CD14-positive monocyte (primary cell): ENCODE results near the gene C16orf92. TPM values are rescaled to one million over a fixed set of nuclear protein-coding genes. Genes with fewer than 3 reads are reported as not detected.

Experiments used
- DNase-seq, 3 donors: peaks; one replicate each; pipeline ENCODE4 v3.0.0-alpha.2; 2011 to 2022
- H2AFZ ChIP-seq: 2 replicates; pipeline ENCODE4 v1.6.0; 2012; ENCODE audit warnings: mild to moderate bottlenecking, low read depth, low read length, inconsistent platforms; ENCODE audit not compliant: insufficient read depth, poor library complexity, severe bottlenecking
- H3K27ac ChIP-seq, 2 donors: 1 replicate in 1 of 2; 2 replicates in 1 of 2; pipeline ENCODE4 v1.5.1; 2012 to 2013; ENCODE audit warnings: low read length in 2 of 2, control low read depth in 1 of 2, inconsistent platforms in 1 of 2, low read depth in 1 of 2, mild to moderate bottlenecking in 1 of 2
- H3K27me3 ChIP-seq, 2 donors: one replicate each; pipeline versions ENCODE4 v1.6.0 to v1.6.1; 2011 to 2013; ENCODE audit warnings: low read length in 2 of 2; ENCODE audit not compliant: control insufficient read depth in 2 of 2, insufficient read depth in 2 of 2
- H3K36me3 ChIP-seq, 2 donors: replicated peaks in 1 of 2; 1 replicate in 1 of 2; 2 replicates in 1 of 2; pipeline versions ENCODE4 v1.5.1 to v1.6.1; 2012 to 2013; ENCODE audit warnings: low read length in 2 of 2, control low read depth in 1 of 2, inconsistent platforms in 1 of 2, mild to moderate bottlenecking in 1 of 2; ENCODE audit not compliant: insufficient read depth in 2 of 2, control insufficient read depth in 1 of 2
- H3K4me1 ChIP-seq, 2 donors: 1 replicate in 1 of 2; 2 replicates in 1 of 2; pipeline versions ENCODE4 v1.5.1 to v1.6.1; 2012 to 2013; ENCODE audit warnings: low read length in 2 of 2, control low read depth in 1 of 2, inconsistent platforms in 1 of 2, mild to moderate bottlenecking in 1 of 2, moderate library complexity in 1 of 2; ENCODE audit not compliant: insufficient read depth in 2 of 2, control insufficient read depth in 1 of 2
- H3K4me2 ChIP-seq: replicated peaks from 2 replicates; pipeline ENCODE3; 2012; ENCODE audit warnings: low read length, moderate library complexity, mild to moderate bottlenecking; ENCODE audit not compliant: poor library complexity, severe bottlenecking; ENCODE audit errors: extremely low read depth
- H3K4me3 ChIP-seq, 3 experiments: fragments of 200-600 bp in 1 of 3; sonication (generic) in 1 of 3; replicated peaks in 1 of 3; 1 replicate in 2 of 3; 2 replicates in 1 of 3; pipeline ENCODE4 v1.5.1; 2011 to 2013; ENCODE audit warnings: low read length in 3 of 3, mild to moderate bottlenecking in 3 of 3, control low read depth in 2 of 3, low read depth in 2 of 3, inconsistent platforms in 1 of 3, moderate library complexity in 1 of 3
- H3K79me2 ChIP-seq: 2 replicates; pipeline ENCODE4 v1.6.0; 2012; ENCODE audit warnings: mild to moderate bottlenecking, control low read depth, inconsistent platforms, low read length, moderate library complexity; ENCODE audit not compliant: insufficient read depth
- H3K9ac ChIP-seq: 2 replicates; pipeline ENCODE4 v1.6.0; 2017; ENCODE audit warnings: low read length, mild to moderate bottlenecking; ENCODE audit not compliant: insufficient read depth, poor library complexity, severe bottlenecking
- H3K9me3 ChIP-seq, 2 donors: replicated peaks in 1 of 2; 1 replicate in 1 of 2; 2 replicates in 1 of 2; pipeline versions ENCODE4 v1.5.1 to v1.6.1; 2012 to 2013; ENCODE audit warnings: low read length in 2 of 2, control low read depth in 1 of 2; ENCODE audit not compliant: control insufficient read depth in 1 of 2, insufficient read depth in 1 of 2
- H4K20me1 ChIP-seq: 2 replicates; pipeline ENCODE4 v1.6.0; 2012; ENCODE audit warnings: mild to moderate bottlenecking, low read length, control low read depth, moderate library complexity; ENCODE audit not compliant: insufficient read depth
- H3K27ac Mint-ChIP-seq, 7 donors: one replicate each; pipeline ENCODE4 v1.8.0; 2020; ENCODE audit warnings: mild to moderate bottlenecking in 7 of 7, mixed read lengths in 7 of 7, moderate library complexity in 6 of 7, inconsistent platforms in 2 of 7
- H3K27me3 Mint-ChIP-seq, 3 donors: one replicate each; pipeline ENCODE4 v1.8.0; 2021 to 2022; ENCODE audit warnings: low read depth in 3 of 3, mild to moderate bottlenecking in 3 of 3, mixed read lengths in 3 of 3, moderate library complexity in 3 of 3, inconsistent platforms in 1 of 3
- H3K36me3 Mint-ChIP-seq, 2 donors: one replicate each; pipeline ENCODE4 v1.8.0; 2020; ENCODE audit warnings: mixed read lengths in 2 of 2, inconsistent platforms in 1 of 2, mild to moderate bottlenecking in 1 of 2
- H3K4me1 Mint-ChIP-seq: one replicate; pipeline ENCODE4 v1.8.0; 2020; ENCODE audit warnings: mild to moderate bottlenecking, mixed read lengths
- H3K4me3 Mint-ChIP-seq, 2 donors: one replicate each; pipeline ENCODE4 v1.8.0; 2020; ENCODE audit warnings: mild to moderate bottlenecking in 2 of 2, mixed read lengths in 2 of 2, moderate library complexity in 1 of 2
- H3K9me3 Mint-ChIP-seq, 7 donors: one replicate each; pipeline ENCODE4 v1.8.0; 2020 to 2022; ENCODE audit warnings: mixed read lengths in 7 of 7, mild to moderate bottlenecking in 6 of 7, moderate library complexity in 6 of 7, inconsistent platforms in 2 of 7
- WGBS: methylation state at CpG from one replicate; pipeline ENCODE4 v1.1.5; 2013; ENCODE audit warnings: missing lambda C conversion rate; ENCODE audit not compliant: insufficient coverage; 5-methylcytosine and 5-hydroxymethylcytosine counted together
- intact Hi-C, 2 donors: fragments of 100-400 bp; cut with micrococcal nuclease; formaldehyde crosslinking; loops; one replicate each; pipeline versions ENCODE4 v1.15.0 to v1.15.1; 2023
- polyA plus RNA-seq, 3 donors: library from polyadenylated mRNA; depleted of rRNA in 1 of 3; unstranded in 2 of 3; stranded (reverse) in 1 of 3; fragments of 300-500 nt in 2 of 3; fragments of >200 nt in 1 of 3; fragmentation: Illumina TruSeq in 2 of 3; gene quantifications; 1 replicate in 2 of 3; 2 replicates in 1 of 3; pipeline ENCODE4 v1.2.3, GENCODE V29; 2012 to 2021
- TF ChIP-seq, protein P1 (sequence below): fragments of 200-600 bp; IDR thresholded peaks from one replicate; pipeline ENCODE4 v1.8.0; 2022; ENCODE audit warnings: antibody characterized with exemption, mild to moderate bottlenecking

The C16orf92 gene
- polyA plus RNA-seq, 3 donors, result not detected

GRCh38 chr16:29985271-29985811 is 37.7 kb upstream of the C16orf92 start:
- H3K9me3 Mint-ChIP-seq, result peaks cover 0 to 2% (median 0%) of the 10 kb centered on the region in 7 donors

GRCh38 chr16:29986231-29986630 is 36.8 kb upstream of the C16orf92 start:
- intact Hi-C loops, result no loop called here
- DNase-seq, result no peak
- Histone ChIP-seq H3K4me1 (no peaks in the 10 kb centered on the region), H3K27ac (no peak overlapping the region), H3K4me3 (no peak overlapping the region), H3K9me3 (no peaks in the 10 kb centered on the region), H2AFZ (no peak overlapping the region), H4K20me1 (peaks cover 17% of the 10 kb centered on the region), H3K79me2 (no peaks in the 10 kb centered on the region), H3K4me2 (no peak overlapping the region), H3K27me3 (no peaks in the 10 kb centered on the region), H3K36me3 (peaks cover 98 to 100% of the 10 kb centered on the region in 2 donors), H3K9ac (no peak overlapping the region)
- Mint-ChIP-seq H3K9me3 (peaks cover 0 to 2% (median 0%) of the 10 kb centered on the region in 7 donors), H3K4me3 (no peak overlapping the region), H3K4me1 (no peaks in the 10 kb centered on the region), H3K36me3 (peaks cover 81 to 91% of the 10 kb centered on the region in 2 donors), H3K27me3 (peaks cover 0 to 2% (median 0%) of the 10 kb centered on the region in 3 donors), H3K27ac (peak overlapping the region in 1 of 7 donors; percentile 33)
- TF ChIP-seq, protein P1, sequence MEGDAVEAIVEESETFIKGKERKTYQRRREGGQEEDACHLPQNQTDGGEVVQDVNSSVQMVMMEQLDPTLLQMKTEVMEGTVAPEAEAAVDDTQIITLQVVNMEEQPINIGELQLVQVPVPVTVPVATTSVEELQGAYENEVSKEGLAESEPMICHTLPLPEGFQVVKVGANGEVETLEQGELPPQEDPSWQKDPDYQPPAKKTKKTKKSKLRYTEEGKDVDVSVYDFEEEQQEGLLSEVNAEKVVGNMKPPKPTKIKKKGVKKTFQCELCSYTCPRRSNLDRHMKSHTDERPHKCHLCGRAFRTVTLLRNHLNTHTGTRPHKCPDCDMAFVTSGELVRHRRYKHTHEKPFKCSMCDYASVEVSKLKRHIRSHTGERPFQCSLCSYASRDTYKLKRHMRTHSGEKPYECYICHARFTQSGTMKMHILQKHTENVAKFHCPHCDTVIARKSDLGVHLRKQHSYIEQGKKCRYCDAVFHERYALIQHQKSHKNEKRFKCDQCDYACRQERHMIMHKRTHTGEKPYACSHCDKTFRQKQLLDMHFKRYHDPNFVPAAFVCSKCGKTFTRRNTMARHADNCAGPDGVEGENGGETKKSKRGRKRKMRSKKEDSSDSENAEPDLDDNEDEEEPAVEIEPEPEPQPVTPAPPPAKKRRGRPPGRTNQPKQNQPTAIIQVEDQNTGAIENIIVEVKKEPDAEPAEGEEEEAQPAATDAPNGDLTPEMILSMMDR, result no peak
- 97% methylated on average over 16 of the region's 20 CpGs for WGBS

More at GRCh38 chr16:29985271-29985811, 37.7 kb upstream of the C16orf92 start:
- Histone ChIP-seq H3K9me3 (no peaks in the 10 kb centered on the region), H3K4me2 (no peak overlapping the region), H3K4me3 (no peak overlapping the region), H4K20me1 (peaks cover 17% of the 10 kb centered on the region), H3K27me3 (no peaks in the 10 kb centered on the region), H3K36me3 (peaks cover 98 to 100% of the 10 kb centered on the region in 2 donors), H3K4me1 (no peaks in the 10 kb centered on the region), H3K79me2 (no peaks in the 10 kb centered on the region), H2AFZ (no peak overlapping the region), H3K27ac (no peak overlapping the region), H3K9ac (no peak overlapping the region)
- TF ChIP-seq, protein P1, result no peak
- intact Hi-C loops, result no loop called here
- no peak for DNase-seq
- Mint-ChIP-seq H3K27ac (peak overlapping the region in 1 of 7 donors; percentile 69), H3K4me3 (no peak overlapping the region), H3K27me3 (peaks cover 0 to 2% (median 0%) of the 10 kb centered on the region in 3 donors), H3K4me1 (no peaks in the 10 kb centered on the region), H3K36me3 (peaks cover 85 to 94% of the 10 kb centered on the region in 2 donors)
- 97% methylated on average over 28 of the region's 28 CpGs for WGBS
